Large intestine (tissue), 3 donors: Measurements from ENCODE around the gene TLL2. TPM values are rescaled to one million over a fixed set of nuclear protein-coding genes. Genes with fewer than 3 reads are reported as not detected.

ENCODE experiments used
- DNase-seq, 2 donors: peaks; one replicate each; pipeline versions ENCODE4 v3.0.0 to v3.0.0-alpha.2; 2013
- H3K27ac ChIP-seq: one replicate; pipeline ENCODE4 v1.5.1; 2013; ENCODE audit warnings: low read length
- H3K27me3 ChIP-seq: 2 replicates; pipeline ENCODE4 v1.6.1; 2013; ENCODE audit warnings: low read length; ENCODE audit not compliant: control insufficient read depth, insufficient read depth
- H3K36me3 ChIP-seq: 2 replicates; pipeline ENCODE4 v1.6.1; 2013; ENCODE audit warnings: low read length; ENCODE audit not compliant: control insufficient read depth, insufficient read depth
- H3K4me1 ChIP-seq: one replicate; pipeline ENCODE4 v1.6.1; 2013; ENCODE audit warnings: low read length; ENCODE audit not compliant: control insufficient read depth, insufficient read depth
- H3K4me3 ChIP-seq: one replicate; pipeline ENCODE4 v1.5.1; 2013; ENCODE audit warnings: low read length
- H3K9me3 ChIP-seq: one replicate; pipeline ENCODE4 v1.6.1; 2013; ENCODE audit warnings: mild to moderate bottlenecking, low read depth, low read length, moderate library complexity; ENCODE audit not compliant: control insufficient read depth
- WGBS: methylation state at CpG from one replicate; pipeline ENCODE4 v1.1.5; 2013; ENCODE audit warnings: low lambda C conversion rate; ENCODE audit not compliant: insufficient coverage; 5-methylcytosine and 5-hydroxymethylcytosine counted together
- polyA plus RNA-seq: library from polyadenylated mRNA; unstranded; fragments of 120-200 nt; gene quantifications from one replicate; pipeline ENCODE4 v1.2.1, GENCODE V29; 2013

Gene TLL2
- polyA plus RNA-seq, 1 donor, result 0.99 TPM

DNA sequence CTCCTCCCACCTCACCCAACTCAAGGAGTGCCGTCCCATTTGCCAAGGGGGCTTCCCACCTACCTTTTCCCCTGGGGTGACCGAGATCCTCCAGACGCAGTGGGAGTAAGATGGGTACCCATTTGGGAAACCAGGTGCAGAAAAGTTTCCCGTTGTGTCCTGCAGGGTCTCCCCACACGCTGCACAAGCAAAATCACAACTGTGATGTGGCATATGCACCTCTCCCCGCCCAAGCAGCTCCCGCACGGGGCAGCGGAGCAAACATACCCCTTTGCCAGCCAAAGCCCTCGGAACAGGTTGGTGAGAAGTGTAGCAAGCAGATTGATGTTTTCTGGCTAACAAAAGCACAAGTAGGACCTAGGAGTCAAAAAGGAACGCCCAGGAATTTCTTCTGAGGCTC is 103.4 kb downstream of the TLL2 start:
- WGBS, result no CpG with 5 or more reads among the region's 11 CpGs
- DNase-seq, result no peak
- H3K4me3 ChIP-seq, result no peak overlapping the region
- H3K4me1 ChIP-seq, result no peaks in the 10 kb centered on the region
- no peak overlapping the region for H3K27ac ChIP-seq
- H3K36me3 ChIP-seq, result no peaks in the 10 kb centered on the region
- H3K27me3 ChIP-seq, result peaks cover 33% of the 10 kb centered on the region
- H3K9me3 ChIP-seq, result no peaks in the 10 kb centered on the region

DNA sequence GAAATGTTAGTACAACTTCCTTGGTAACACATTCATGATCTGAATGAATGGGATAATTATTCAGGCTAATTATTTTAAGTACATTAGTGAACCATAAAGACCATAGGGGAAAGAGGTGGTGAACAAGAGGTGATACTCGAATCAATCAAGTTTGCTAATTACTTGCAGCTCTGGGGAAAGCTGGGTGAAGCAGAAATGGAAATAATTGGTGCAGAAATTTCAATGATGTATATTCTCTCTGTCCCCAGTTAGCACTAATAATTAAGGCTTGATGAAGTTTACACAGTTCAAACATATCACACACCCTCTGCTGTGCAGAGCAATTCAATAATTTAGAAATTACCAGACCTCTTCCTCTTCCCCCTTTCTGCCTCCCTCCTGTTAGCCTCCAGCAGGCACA is 105.5 kb downstream of the TLL2 start:
- WGBS, result 100% methylated on average over 1 of the region's 1 CpG
- Histone ChIP-seq H3K27ac (no peak overlapping the region), H3K4me3 (no peak overlapping the region), H3K9me3 (no peaks in the 10 kb centered on the region), H3K27me3 (peaks cover 28% of the 10 kb centered on the region), H3K36me3 (no peaks in the 10 kb centered on the region), H3K4me1 (no peaks in the 10 kb centered on the region)
- no peak for DNase-seq

- WGBS, result 100% methylated on average over 4 of the region's 15 CpGs
- peaks cover 28% of the 10 kb centered on the region for H3K27me3 ChIP-seq
- H3K4me3 ChIP-seq, result no peak overlapping the region
- no peaks in the 10 kb centered on the region for H3K9me3 ChIP-seq
- H3K4me1 ChIP-seq, result no peaks in the 10 kb centered on the region
- H3K27ac ChIP-seq, result no peak overlapping the region
- no peaks in the 10 kb centered on the region for H3K36me3 ChIP-seq
- DNase-seq, result no peak
Measured at GRCh38 chr10:96407560-96408069, 106.1 kb downstream of the TLL2 start.

DNA sequence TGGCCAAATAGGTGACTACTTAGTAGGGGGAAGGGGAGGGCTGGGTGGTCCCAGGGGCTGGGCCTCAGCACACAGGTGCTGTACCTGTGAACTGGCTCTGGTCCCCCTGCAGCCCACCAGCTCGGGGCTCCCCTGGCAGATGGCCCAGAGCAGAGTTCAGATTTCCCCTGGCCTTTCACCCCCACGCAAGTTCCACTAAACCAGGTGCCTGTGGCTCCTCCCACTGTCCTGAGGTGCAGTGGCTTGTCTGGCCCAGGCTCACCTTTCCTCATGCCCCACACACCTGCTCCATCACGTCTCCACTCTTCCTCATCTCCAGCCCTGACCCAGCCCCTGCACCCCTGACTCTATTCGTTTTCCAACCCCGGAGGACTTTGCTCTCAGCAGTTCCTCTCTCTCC is 107.6 kb downstream of the TLL2 start:
- no peak overlapping the region for H3K27ac ChIP-seq
- no peaks in the 10 kb centered on the region for H3K9me3 ChIP-seq
- H3K36me3 ChIP-seq, result no peaks in the 10 kb centered on the region
- DNase-seq, result no peak
- no peaks in the 10 kb centered on the region for H3K4me1 ChIP-seq
- WGBS, result 73% methylated on average over 3 of the region's 5 CpGs
- peaks cover 29% of the 10 kb centered on the region for H3K27me3 ChIP-seq
- H3K4me3 ChIP-seq, result no peak overlapping the region

DNA sequence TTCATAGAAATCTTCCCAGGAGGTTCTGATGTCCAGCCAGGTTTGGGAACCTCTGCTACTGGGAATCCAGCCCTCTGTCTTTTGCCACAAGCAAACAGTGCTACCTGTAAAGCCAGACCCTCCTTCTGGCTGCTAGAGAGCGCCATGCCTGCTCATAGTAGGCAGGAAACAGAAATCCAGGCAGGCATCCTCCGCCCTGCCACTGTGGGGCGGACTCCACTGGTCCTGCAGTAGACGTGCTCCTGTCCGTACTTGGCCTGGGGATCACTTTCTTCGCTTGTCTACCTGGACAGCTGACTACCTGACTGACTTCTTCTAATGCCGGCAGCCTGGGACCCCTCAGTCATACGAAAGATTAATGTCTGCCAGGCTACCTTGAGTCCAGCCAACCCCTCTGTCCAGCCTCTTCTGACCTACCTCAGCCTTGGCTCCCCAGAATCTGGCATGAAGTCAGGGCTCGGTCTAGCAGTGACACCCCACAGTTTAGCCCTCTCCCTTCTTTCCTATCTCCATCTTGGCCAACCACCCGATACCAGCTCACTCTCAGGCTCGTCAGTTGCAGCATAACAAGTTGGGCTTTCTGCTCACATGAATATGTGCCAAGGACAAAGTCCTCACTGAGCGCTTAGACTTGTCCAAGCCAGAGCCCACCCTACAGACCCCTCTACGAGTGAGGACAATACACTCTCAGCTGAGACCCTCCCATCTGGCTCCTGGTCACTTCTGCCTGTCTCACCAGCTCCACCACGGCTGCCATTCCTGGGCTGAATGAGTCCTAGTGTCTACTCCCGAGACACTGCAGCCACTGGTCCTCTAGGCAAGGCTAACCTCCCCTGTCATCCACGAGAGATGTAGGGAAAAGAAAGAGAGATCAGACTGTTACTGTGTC is 111.1 kb downstream of the TLL2 start:
- Histone ChIP-seq H3K36me3 (no peaks in the 10 kb centered on the region), H3K4me1 (no peaks in the 10 kb centered on the region), H3K4me3 (no peak overlapping the region), H3K9me3 (no peaks in the 10 kb centered on the region), H3K27ac (no peak overlapping the region), H3K27me3 (peaks cover 24% of the 10 kb centered on the region)
- WGBS, result 75% methylated on average over 2 of the region's 16 CpGs
- DNase-seq, result no peak

GRCh38 chr10:96401036-96401435 is 112.7 kb downstream of the TLL2 start:
- DNase-seq, result no peak
- H3K27me3 ChIP-seq, result peaks cover 33% of the 10 kb centered on the region
- H3K4me1 ChIP-seq, result no peaks in the 10 kb centered on the region
- no peak overlapping the region for H3K27ac ChIP-seq
- no peaks in the 10 kb centered on the region for H3K36me3 ChIP-seq
- WGBS, result no CpG with 5 or more reads among the region's 7 CpGs
- H3K9me3 ChIP-seq, result no peaks in the 10 kb centered on the region
- no peak overlapping the region for H3K4me3 ChIP-seq

DNA sequence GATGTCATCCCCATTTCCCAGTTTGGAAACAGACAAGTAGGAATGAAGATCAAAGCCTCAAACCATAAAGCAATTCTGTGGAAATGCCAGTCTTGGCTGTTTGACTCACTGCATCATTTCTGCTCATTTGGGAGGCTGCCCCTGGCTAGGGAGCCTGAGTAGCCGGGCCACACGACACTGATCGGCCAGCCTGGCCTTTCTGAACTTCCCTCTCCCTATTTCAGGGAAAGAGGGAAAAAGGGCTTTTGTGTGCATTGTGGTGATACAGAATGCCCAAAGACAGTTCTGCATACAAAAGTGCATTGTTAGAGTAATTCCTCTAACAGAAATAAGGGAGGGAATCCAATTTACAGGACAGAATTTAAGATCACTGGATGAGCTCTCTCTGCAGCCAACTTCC is 113.3 kb downstream of the TLL2 start:
- Histone ChIP-seq H3K27ac (no peak overlapping the region), H3K27me3 (peaks cover 34% of the 10 kb centered on the region), H3K36me3 (no peaks in the 10 kb centered on the region), H3K4me1 (no peaks in the 10 kb centered on the region), H3K9me3 (no peaks in the 10 kb centered on the region), H3K4me3 (no peak overlapping the region)
- no peak for DNase-seq
- WGBS, result no CpG with 5 or more reads among the region's 3 CpGs

DNA sequence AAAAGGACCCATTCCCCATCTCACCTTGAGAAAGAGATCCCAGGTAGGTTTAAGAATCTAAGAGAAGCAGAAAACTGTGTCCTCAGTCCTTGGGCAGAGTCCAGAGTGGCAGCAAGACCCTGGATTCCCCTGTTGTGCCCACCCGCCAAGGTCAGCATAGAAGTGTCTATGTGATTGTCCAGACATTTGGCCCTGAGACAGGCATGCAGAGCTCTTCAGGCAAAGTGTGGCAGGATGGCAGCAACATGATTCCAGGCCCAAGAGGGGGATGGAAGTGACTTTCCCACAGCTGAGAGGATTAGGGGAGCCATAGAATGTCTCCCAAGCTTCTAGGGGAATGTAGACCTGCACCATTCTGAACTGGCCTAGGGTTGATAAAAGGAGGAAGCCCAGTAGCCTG is 115.8 kb downstream of the TLL2 start:
- Histone ChIP-seq H3K27me3 (peaks cover 44% of the 10 kb centered on the region), H3K4me1 (no peaks in the 10 kb centered on the region), H3K9me3 (no peaks in the 10 kb centered on the region), H3K4me3 (no peak overlapping the region), H3K27ac (no peak overlapping the region), H3K36me3 (no peaks in the 10 kb centered on the region)
- no CpG with 5 or more reads among the region's 1 CpG for WGBS
- no peak for DNase-seq

- no CpG with 5 or more reads among the region's 24 CpGs for WGBS
- peaks cover 45% of the 10 kb centered on the region for H3K27me3 ChIP-seq
- H3K4me3 ChIP-seq, result no peak overlapping the region
Measured at GRCh38 chr10:96395931-96396877, 117.5 kb downstream of the TLL2 start.

GRCh38 chr10:96390460-96390864 is 123.3 kb downstream of the TLL2 start:
- H3K27ac ChIP-seq, result no peak overlapping the region
- no peaks in the 10 kb centered on the region for H3K9me3 ChIP-seq
- H3K27me3 ChIP-seq, result peaks cover 52% of the 10 kb centered on the region
- no peaks in the 10 kb centered on the region for H3K36me3 ChIP-seq
- no peaks in the 10 kb centered on the region for H3K4me1 ChIP-seq
- no peak overlapping the region for H3K4me3 ChIP-seq
- 95% methylated on average over 4 of the region's 7 CpGs for WGBS
- DNase-seq, result no peak

More at GRCh38 chr10:96395931-96396877, 117.5 kb downstream of the TLL2 start:
- DNase-seq, result peak; percentile 71 to 72
- H3K4me1 ChIP-seq, result no peaks in the 10 kb centered on the region
- H3K36me3 ChIP-seq, result no peaks in the 10 kb centered on the region
- no peak overlapping the region for H3K27ac ChIP-seq
- no peaks in the 10 kb centered on the region for H3K9me3 ChIP-seq
